ENCODE measurements around the gene TIMM44.
A peak's percentile ranks its signal among the peaks of the same experiment; 100 is the strongest.

GRCh38 chr19:7980168-7980567 lies 36.7 kb upstream of the TIMM44 start:
- TF ChIP-seq TAF1 (conservative IDR thresholded peaks at IDR 0.05), result no peak
- TF ChIP-seq CTCF (IDR thresholded peaks at IDR 0.05; ENCODE audit: low read depth, low read length, missing input control), result no peak
- TF ChIP-seq ZBTB33 (IDR thresholded peaks at IDR 0.05), result no peak
- TF ChIP-seq MAX (IDR thresholded peaks at IDR 0.05), result no peak
- TF ChIP-seq YY1 (IDR thresholded peaks at IDR 0.05), result no peak
- TF ChIP-seq REST (IDR thresholded peaks at IDR 0.05), result no peak
- no peak for TF ChIP-seq ATF3 (IDR thresholded peaks at IDR 0.05)
- no peak for TF ChIP-seq JUND (IDR thresholded peaks at IDR 0.05)
- TF ChIP-seq SP1 (IDR thresholded peaks at IDR 0.05), result peak; percentile 57
- no peak for TF ChIP-seq GABPA (IDR thresholded peaks at IDR 0.05 in 1 of 2, conservative IDR thresholded peaks at IDR 0.05 in 1 of 2)
- no peak for TF ChIP-seq FOXA1 (IDR thresholded peaks at IDR 0.05)
- TF ChIP-seq RXRA (IDR thresholded peaks at IDR 0.05), result peak; percentile 79 to 80
- TF ChIP-seq EGR1 (IDR thresholded peaks at IDR 0.05; ENCODE audit: low read depth in 2 of 2), result no peak
- TF ChIP-seq RAD21 (IDR thresholded peaks at IDR 0.05), result no peak
